ENCODE measurements around the gene LEPROT. TPM values are rescaled to one million over a fixed set of nuclear protein-coding genes. Genes with fewer than 3 reads are reported as not detected.

Gene LEPROT
- total and polyA plus RNA-seq, 10 of the 15 experiments (the other 5 are each of a cell fraction or from before 2014, with no cell fraction given): 14.9 to 38.1 (median 17.4) TPM

- ATAC-seq: no peak
- SMC1A ChIA-PET (ENCODE audit: uncharacterized antibody, unreplicated experiment): interaction anchor here (1.4 kb wide), 1 partner anchor 136 kb away, joined by 3 read pairs; no protein-coding TSS in a partner anchor
Measured at GRCh38 chr1:65372557-65372956, 47.9 kb upstream of the LEPROT start.

More at GRCh38 chr1:65372557-65372956, 47.9 kb upstream of the LEPROT start:
- Histone ChIP-seq H3K79me2 (ENCODE audit: control insufficient read depth, insufficient read depth, low read length) (no peaks in the 10 kb centered on the region), H3K27me3 (replicated peaks in 1 of 2; ENCODE audit: control insufficient read depth in 2 of 2, insufficient read depth in 2 of 2, low read length in 1 of 2) (no peaks in the 10 kb centered on the region), H3K4me3 (no peak overlapping the region), H3K27ac (ENCODE audit: control insufficient read depth, insufficient read depth) (no peak overlapping the region), H4K20me1 (ENCODE audit: control insufficient read depth, insufficient read depth) (no peaks in the 10 kb centered on the region), H2AFZ (ENCODE audit: control insufficient read depth, low read depth, low read length) (no peak overlapping the region), H3K4me1 (ENCODE audit: control insufficient read depth, insufficient read depth, low read length) (no peaks in the 10 kb centered on the region), H3K9ac (ENCODE audit: control insufficient read depth, insufficient read depth, low read length) (no peak overlapping the region), H3K36me3 (ENCODE audit: control insufficient read depth in 2 of 2, insufficient read depth in 2 of 2, low read length in 1 of 2) (no peaks in the 10 kb centered on the region), H3K4me2 (ENCODE audit: control insufficient read depth, insufficient read depth) (no peak overlapping the region), H3K9me3 (replicated peaks; ENCODE audit: control insufficient read depth, insufficient read depth, low read length) (no peaks in the 10 kb centered on the region)
- ChIA-PET POLR2A (no interaction called here), CTCF (no interaction called here), RAD21 (ENCODE audit: unreplicated experiment) (no interaction called here)
- DNase-seq (ENCODE audit: low read depth, low spot score) (no peak), FAIRE-seq (no peak)
- TF ChIP-seq CHD2 (IDR thresholded peaks at IDR 0.05; ENCODE audit: borderline replicate concordance, low read depth, low read length) (no peak), HCFC1 (IDR thresholded peaks at IDR 0.05; ENCODE audit: low read length) (no peak), MXI1 (IDR thresholded peaks at IDR 0.05; ENCODE audit: low read depth, low read length) (no peak), IRF5 (IDR thresholded peaks at IDR 0.05; ENCODE audit: borderline replicate concordance) (no peak), TCF12 (IDR thresholded peaks at IDR 0.05; ENCODE audit: low read depth, low read length) (no peak), PAX8 (IDR thresholded peaks at IDR 0.05) (no peak), BCLAF1 (IDR thresholded peaks at IDR 0.05) (no peak)
- in situ Hi-C loops (cut with MboI): no loop called here
- intact Hi-C loops (cut with micrococcal nuclease; ENCODE audit: unreplicated experiment): no loop called here
- BruUV-seq (replicated peaks): no TSS peak
- 47% methylated on average over 1 of the region's 1 CpG for WGBS (ENCODE audit: insufficient coverage, insufficient replicate concordance, low lambda C conversion rate, missing lambda C conversion rate)
